HCT116 (cell line): ENCODE data around the gene APCDD1L.

Source experiments
- CTCF ChIP-seq, 3 experiments: fragments of 200-600 bp in 1 of 3; sonication (generic) in 1 of 3; IDR thresholded peaks in 2 of 3; conservative IDR thresholded peaks in 1 of 3; 2 replicates each; pipeline ENCODE4 v1.5.1; 2012 to 2017; ENCODE audit warnings: low read depth in 2 of 3, low read length in 2 of 3, antibody characterized with exemption in 1 of 3, borderline replicate concordance in 1 of 3, control low read depth in 1 of 3, mild to moderate bottlenecking in 1 of 3, mixed read lengths in 1 of 3, mixed run types in 1 of 3, moderate library complexity in 1 of 3; ENCODE audit not compliant: insufficient read depth in 1 of 3
- SIN3A ChIP-seq: IDR thresholded peaks from 2 replicates; pipeline ENCODE4 v1.6.1; 2012; ENCODE audit warnings: low read depth
- SP1 ChIP-seq: IDR thresholded peaks from 2 replicates; pipeline ENCODE4 v1.6.1; 2012; ENCODE audit warnings: low read depth

- TF ChIP-seq SP1 (no peak), CTCF (IDR thresholded peaks at IDR 0.05 in 2 of 3, conservative IDR thresholded peaks at IDR 0.05 in 1 of 3; ENCODE audit: borderline replicate concordance in 1 of 3, insufficient read depth in 1 of 3, low read depth in 2 of 3, low read length in 2 of 3) (no peak), SIN3A (no peak)
Measured at GRCh38 chr20:58428364-58428763, 86.8 kb downstream of the APCDD1L start.
